ENCODE results near the gene BCAS3. TPM values are rescaled to one million over a fixed set of nuclear protein-coding genes. Genes with fewer than 3 reads are reported as not detected.
A peak's percentile ranks its signal among the peaks of the same experiment; 100 is the strongest.
"Not testable (repeated sequence)": the region's sequence is repeated elsewhere in the genome, so short reads cannot be mapped to it uniquely, and the experiment has no call there.

Gene BCAS3
- total RNA-seq, 1 donor from 2014 or later = 39.6 TPM

- no peak for DNase-seq (ENCODE audit: low read depth)
Measured at GRCh38 chr17:61127960-61128359, 450.3 kb downstream of the BCAS3 start.

GRCh38 chr17:61128661-61129115 lies 451.0 kb downstream of the BCAS3 start:
- DNase-seq (ENCODE audit: low read depth) = no peak

GRCh38 chr17:61129267-61130254 lies 451.9 kb downstream of the BCAS3 start:
- no peak for DNase-seq (ENCODE audit: low read depth)

GRCh38 chr17:61130330-61130729 lies 452.7 kb downstream of the BCAS3 start:
- DNase-seq (ENCODE audit: low read depth) = no peak

- DNase-seq (ENCODE audit: low read depth) = no peak
Measured at GRCh38 chr17:61131585-61131984, 453.9 kb downstream of the BCAS3 start.

DNA sequence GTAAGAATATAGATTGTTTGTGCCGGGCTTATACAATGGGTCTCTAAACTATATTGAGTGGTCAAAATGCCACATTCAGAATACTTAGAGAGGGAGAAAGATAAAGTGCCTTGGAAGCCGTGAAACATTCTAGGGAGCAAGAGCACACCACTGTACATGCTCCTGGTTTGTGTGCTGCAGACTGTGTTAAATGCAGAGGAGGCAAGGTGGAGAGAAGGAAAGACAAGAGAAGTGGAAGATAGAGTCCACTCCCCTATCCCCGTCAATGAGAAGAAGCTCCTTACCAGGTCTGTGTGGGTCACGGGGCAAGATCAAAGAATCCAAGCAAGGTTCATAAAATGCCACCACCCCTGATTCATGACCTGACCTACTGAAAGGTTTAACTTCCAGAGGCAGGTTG lies 454.9 kb downstream of the BCAS3 start:
- peak; percentile 13 for DNase-seq (ENCODE audit: low read depth)

DNA sequence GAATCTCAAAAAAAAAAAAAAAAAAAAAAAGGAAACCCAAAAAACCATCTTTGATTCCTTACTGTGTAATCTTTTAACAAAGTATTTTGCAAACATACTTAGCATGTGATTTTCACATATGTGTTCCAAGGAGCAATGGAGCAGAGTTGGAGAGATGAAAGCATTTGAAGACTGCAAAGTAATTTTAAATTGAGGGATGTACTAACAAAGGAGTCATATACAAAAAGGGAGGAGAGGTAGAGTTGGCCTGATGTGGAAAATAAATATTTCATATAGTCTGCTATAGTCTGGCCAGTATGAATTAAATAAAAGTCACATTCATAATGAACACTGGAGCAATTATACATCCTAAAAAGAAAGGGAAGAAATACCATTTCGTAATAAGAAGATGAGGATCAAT lies 456.2 kb downstream of the BCAS3 start:
- DNase-seq (ENCODE audit: low read depth) = no peak

DNA sequence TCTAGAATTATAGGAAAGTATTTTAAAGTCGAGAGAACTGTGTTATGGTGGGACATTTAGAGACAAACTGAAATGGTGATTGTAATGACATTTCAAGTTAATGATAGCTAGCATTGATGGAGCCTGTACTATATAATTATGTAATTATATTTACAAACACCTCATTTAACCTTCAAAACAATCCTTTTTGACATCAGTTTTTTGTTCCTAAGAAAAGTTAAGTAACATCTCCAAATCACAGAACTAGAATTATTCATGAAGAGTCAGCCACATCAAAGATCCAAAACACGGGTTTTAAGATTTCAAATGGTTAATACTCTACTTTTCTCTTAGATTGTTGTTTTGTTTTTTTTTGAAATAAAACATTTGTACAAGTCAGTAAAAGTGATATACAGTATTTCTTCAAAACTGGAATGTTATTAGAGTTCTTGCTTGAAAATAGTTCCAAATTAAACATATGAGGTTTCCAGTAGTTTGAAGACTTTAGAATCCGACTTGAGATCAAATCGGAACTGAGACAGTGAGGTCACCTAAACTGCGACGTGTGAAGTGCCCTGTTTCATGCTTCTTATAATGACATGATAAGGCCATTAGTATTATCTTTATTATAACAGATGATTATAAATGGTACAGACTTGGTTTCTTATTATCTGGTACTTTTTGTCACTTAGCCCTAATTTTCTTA lies 457.0 kb downstream of the BCAS3 start:
- no peak for DNase-seq (ENCODE audit: low read depth)

DNA sequence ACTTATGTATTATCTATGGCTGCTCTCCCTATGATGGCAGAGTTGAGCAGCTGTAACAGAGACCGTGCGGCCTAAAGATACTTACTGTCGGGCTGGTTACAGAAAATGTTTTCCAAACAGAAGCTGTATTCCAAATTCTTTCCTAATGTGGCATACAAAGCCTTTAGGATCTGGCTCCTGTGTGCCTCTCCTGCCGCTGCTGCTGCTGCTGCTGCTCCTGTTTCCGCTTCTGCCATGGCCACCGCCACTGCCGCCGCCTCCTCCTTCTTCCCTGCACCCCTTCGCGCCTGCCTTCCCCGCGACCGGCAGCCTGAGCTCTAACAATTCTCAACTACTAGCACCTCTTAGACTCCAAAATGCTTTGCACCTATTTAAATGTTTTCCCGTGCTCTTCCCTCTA lies 458.1 kb downstream of the BCAS3 start:
- DNase-seq (ENCODE audit: low read depth) = no peak

DNA sequence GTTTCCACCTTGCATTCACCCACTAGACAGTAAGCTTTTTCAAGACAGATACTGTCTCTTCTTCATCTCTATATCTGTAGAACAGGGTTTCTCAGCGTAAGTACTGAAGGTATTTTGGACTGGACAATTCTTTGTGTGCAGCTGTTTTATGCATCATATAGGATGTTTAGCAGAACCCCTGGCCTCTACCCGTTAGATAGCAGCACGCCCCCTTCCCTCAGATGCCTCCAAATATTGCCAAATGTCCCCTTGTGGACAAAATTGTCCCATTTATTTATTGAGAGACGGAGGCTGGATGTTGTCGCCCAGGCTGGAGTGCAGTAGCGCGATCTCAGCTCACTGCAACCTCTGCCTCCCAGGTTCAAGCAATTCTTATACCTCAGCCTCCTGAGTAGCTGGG lies 458.6 kb downstream of the BCAS3 start:
- DNase-seq (ENCODE audit: low read depth) = no peak

DNA sequence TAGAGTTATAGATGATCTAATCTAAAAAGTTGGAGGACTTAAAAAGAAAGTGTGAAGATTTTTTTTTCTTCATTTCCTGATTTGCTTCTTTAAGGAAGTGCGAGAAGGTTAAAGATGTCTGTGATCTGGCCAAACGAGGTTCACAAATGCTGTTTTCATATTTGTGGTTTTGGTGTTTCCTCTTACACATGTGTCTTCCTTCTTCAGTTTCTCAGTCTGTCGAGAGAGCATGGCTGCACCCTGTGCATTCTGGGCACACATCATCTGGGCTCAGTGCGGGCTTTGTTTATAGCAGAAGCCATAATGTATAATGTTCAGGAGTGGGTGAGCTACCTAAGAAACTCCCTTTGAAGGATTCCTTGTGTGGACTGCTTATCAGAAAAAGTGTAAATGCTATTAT lies 461.6 kb downstream of the BCAS3 start:
- peak; percentile 41 for DNase-seq (ENCODE audit: low read depth)

GRCh38 chr17:61140081-61140786 lies 462.6 kb downstream of the BCAS3 start:
- DNase-seq (ENCODE audit: low read depth) = no peak

DNA sequence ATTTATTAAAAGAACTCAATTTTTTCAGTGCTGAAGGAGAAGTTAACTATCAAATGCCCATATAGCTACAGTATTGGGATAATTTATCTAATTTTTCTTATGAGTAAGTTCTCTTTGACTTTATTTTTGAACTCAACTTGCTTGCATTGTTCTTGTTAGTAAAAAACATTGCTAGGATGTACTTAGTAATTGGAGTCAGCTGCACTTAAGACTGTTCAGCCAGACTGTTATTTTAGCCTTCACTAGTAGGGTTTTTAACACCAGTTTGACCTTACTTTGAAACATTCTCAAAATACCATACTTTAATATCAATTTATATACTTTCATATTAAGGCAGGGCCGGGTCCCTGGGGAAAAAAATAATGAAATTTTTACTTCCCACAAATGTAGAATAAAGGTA lies 465.4 kb downstream of the BCAS3 start:
- no peak for DNase-seq (ENCODE audit: low read depth)

DNA sequence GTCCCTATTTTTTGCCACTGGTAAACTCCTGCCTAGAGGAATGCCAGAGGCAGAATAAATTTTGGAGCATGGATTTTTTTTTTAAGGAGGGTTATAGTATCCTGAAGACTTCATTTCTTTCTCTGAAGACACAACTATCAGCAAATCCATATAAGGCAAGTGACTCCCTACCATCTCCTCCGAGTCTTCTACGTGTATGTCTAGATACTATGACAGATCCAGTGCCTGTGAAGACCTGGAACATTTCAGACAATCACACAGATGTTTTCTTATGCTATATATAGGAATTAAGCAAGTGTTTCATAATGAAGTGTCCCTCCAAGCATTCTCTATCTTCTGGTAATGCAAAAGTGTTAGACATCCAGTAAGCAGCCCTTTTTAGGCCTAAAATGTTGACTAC lies 466.5 kb downstream of the BCAS3 start:
- DNase-seq (ENCODE audit: low read depth) = no peak

DNA sequence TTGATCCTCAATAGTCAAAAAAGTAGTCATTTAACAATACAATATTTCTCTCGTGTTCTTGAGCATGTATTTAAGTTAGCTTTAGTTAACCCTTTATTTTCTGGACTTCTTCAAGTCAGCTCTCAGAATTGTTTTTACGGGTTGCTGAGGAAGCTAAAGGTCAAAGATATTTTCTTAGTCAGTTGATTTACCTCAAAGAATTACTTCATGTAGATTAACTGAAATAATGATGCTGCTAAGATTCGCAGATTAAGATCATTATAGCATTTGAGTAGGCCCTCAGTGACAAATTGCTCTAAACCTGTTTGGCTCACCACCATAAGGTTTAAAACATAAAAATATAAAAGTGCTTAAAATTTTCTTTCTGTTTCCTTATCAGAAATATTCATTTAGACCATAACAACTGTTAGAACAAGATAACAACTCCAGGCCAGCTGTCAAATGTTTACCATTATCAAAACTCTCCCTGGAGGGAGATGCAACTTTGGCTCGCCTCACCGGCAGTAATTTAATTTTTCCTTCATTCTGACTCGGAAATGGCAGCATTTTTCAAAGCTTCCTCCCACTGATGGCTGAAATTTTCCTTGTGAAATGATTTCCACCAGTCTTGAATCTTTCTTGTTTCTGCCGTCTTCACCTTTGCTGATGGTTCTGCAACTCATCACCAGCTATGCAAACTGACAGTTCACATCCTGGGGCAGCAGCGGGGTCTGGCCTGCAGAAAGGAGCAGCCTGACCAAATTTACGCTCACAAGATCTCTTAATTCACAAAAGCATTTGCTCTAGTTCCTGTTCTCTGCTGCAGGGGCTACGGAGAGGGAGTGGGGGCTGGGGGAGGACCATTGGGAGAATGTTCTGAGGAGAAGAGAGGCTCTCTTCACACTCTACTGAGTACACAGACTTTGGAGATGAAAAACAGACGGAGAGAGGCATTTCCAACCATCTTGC lies 467.2 kb downstream of the BCAS3 start:
- no peak for DNase-seq (ENCODE audit: low read depth)

GRCh38 chr17:61146833-61147232 lies 469.2 kb downstream of the BCAS3 start:
- DNase-seq (ENCODE audit: low read depth) = not testable (repeated sequence)

DNA sequence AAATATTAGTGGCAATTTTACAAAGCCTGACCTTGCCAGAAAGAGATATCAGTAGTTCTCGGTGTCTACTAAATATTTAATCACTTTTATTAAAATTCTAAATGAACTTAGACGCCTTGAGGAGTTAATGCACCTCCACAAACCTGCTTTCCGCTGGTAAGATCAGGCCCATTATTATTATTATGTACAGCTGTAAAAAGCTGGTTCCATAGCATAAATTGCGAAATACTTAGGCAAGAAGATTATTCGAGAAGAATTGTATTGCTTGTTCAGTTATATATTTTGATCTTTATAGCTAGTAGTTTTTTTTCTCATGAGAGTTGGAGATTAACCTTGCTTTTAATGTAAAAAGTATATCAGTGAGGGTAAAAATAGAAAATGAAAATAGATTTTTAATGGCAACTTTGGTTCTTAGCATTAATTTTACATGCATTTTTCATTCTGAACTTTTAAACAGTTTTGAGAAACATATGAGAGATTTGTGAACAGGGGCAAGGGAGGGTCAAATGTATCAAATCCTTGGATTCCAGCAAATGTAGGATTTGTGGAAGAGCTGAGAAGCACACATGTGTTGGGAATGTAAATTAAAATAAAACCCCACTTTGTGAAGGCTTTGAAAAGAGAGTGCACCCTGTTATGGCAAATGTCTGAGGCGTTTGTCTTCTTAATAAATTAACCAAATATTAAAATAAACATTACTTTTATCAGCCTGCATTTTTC lies 471.6 kb downstream of the BCAS3 start:
- DNase-seq (ENCODE audit: low read depth) = no peak

DNA sequence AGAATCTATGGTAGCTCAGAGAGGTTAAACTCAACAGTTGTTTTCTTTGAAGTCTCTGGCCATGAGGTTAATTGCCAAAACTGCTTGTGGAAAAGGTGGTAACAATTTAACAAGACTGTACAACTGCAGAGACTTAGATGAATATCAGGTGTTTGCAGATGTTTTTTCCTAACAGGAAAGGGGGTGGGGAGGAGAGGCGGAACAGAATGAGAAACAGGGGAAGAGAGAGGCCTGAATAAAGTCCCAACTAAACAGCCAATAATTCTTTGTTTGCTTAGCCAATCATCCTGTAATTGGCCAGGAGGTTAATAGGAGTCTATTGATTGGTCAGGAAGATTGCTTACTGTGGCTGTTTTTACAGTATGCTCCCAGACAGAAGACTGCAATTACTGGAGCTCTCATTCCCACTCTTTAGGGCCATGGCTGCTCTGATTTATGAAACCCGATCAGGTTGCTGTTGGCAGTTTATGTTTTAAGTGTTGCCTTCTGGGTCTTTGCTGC lies 472.3 kb downstream of the BCAS3 start:
- DNase-seq (ENCODE audit: low read depth) = peak; percentile 42

DNA sequence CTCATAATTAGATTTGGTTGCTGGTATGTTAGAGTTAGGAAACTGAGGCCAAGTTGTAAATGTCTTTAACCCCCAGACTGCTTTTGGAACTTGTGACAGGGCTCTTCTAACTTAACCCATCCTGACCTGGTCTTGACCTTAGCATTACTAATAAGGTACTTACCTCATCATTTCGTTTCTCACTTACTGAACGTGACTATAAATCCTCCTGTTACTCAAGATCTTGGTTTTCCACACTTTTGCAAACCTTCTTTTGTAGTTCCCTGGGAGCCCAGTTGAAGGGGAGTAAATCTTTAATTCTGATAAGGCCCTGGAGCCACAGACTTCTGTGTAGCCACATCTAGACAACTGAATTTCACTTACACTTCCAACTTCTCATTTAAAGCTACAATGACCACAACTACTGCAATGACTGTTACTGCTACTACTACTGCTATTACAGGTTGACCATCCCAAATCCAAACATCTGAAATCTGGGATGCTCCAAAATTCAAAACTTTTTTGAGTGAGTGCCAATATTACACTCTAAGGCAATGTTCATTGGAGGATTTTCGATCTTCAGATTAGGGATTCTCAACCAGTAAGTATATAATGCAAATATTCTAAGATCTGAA lies 473.1 kb downstream of the BCAS3 start:
- DNase-seq (ENCODE audit: low read depth) = peak; percentile 44

- no peak for DNase-seq (ENCODE audit: low read depth)
Measured at GRCh38 chr17:61152898-61153297, 475.2 kb downstream of the BCAS3 start.
